ENCODE results near the gene GRIK1.

GRIK1 gene

GRCh38 chr21:29819675-29820326 lies 120.0 kb downstream of the GRIK1 start (continued):
- TF ChIP-seq SP7 (tag by site-specific recombination; IDR thresholded peaks at IDR 0.05) = no peak
- TF ChIP-seq, protein P1, sequence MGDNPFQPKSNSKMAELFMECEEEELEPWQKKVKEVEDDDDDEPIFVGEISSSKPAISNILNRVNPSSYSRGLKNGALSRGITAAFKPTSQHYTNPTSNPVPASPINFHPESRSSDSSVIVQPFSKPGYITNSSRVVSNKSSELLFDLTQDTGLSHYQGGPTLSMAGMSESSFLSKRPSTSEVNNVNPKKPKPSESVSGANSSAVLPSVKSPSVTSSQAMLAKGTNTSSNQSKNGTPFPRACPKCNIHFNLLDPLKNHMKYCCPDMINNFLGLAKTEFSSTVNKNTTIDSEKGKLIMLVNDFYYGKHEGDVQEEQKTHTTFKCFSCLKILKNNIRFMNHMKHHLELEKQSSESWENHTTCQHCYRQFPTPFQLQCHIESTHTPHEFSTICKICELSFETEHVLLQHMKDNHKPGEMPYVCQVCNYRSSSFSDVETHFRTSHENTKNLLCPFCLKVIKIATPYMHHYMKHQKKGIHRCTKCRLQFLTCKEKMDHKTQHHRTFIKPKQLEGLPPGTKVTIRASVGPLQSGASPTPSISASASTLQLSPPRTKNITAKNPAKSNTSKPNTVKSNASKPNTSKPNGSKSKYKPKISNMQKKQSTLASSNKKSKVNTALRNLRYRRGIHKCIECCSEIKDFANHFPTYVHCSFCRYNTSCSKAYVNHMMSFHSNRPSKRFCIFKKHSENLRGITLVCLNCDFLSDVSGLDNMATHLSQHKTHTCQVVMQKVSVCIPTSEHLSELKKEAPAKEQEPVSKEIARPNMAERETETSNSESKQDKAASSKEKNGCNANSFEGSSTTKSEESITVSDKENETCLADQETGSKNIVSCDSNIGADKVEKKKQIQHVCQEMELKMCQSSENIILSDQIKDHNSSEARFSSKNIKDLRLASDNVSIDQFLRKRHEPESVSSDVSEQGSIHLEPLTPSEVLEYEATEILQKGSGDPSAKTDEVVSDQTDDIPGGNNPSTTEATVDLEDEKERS (tag by site-specific recombination; IDR thresholded peaks at IDR 0.05) = no peak

GRCh38 chr21:29818383-29818921 lies 121.3 kb downstream of the GRIK1 start:
- Histone ChIP-seq H3K4me1 (ENCODE audit: control insufficient read depth, insufficient read depth, low read length) (no peaks in the 10 kb centered on the region), H3K27ac (ENCODE audit: extremely low read depth, low read depth, low read length) (no peak overlapping the region), H3K36me3 (ENCODE audit: control insufficient read depth in 2 of 2, insufficient read depth in 1 of 2, low read length in 2 of 2) (no peaks in the 10 kb centered on the region), H3K9me3 (ENCODE audit: control insufficient read depth, insufficient read depth, low read depth, low read length) (no peaks in the 10 kb centered on the region), H3K4me3 (ENCODE audit: low read depth, low read length) (no peak overlapping the region)
- TF ChIP-seq ZNF521 (tag by site-specific recombination; IDR thresholded peaks at IDR 0.05) (no peak), ZNF670 (tag by site-specific recombination; IDR thresholded peaks at IDR 0.05; ENCODE audit: low read depth) (no peak), ZNF10 (tag by site-specific recombination; IDR thresholded peaks at IDR 0.05) (no peak), ZNF548 (tag by site-specific recombination; IDR thresholded peaks at IDR 0.05) (no peak), HOXC10 (CRISPR knock-in tag; IDR thresholded peaks at IDR 0.05) (no peak)
- ChIA-PET CTCF (no interaction called here), POLR2A (no interaction called here)

DNA sequence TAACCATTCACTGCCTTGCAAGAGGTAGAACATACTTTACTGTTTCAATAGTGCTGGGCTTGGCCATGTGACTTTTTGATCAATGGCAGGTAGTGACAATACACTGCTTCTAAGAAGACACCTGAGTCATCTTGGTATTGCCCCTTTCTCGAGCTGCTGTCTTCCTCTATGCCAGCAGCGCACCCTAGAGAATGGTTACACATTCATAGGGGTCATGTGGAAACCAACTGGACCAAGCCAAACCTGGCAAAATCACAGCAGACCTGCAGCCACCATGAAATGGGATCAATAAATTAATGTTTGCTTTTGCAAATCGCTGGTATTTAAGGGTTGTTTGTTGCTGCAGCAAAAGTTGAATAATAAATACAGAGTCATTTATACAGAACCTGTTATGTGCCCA lies 122.3 kb downstream of the GRIK1 start:
- no peaks in the 10 kb centered on the region for H3K9me3 ChIP-seq (ENCODE audit: control insufficient read depth, insufficient read depth, low read depth, low read length)
- CTCF ChIA-PET = interaction anchor here (0.7 kb wide), 1 partner anchor 12 kb away, joined by 3 read pairs; no protein-coding TSS in a partner anchor
- POLR2A ChIA-PET = no interaction called here
- no peak for TF ChIP-seq FEZF1 (tag by site-specific recombination; IDR thresholded peaks at IDR 0.05)
- TF ChIP-seq ZNF404 (tag by site-specific recombination; IDR thresholded peaks at IDR 0.05) = no peak
- no peak for TF ChIP-seq ZNF677 (tag by site-specific recombination; IDR thresholded peaks at IDR 0.05)
- no peak for TF ChIP-seq ZEB2 (tag by site-specific recombination; IDR thresholded peaks at IDR 0.05)
- TF ChIP-seq ZNF670 (tag by site-specific recombination; IDR thresholded peaks at IDR 0.05; ENCODE audit: low read depth) = no peak
- TF ChIP-seq, protein P2, sequence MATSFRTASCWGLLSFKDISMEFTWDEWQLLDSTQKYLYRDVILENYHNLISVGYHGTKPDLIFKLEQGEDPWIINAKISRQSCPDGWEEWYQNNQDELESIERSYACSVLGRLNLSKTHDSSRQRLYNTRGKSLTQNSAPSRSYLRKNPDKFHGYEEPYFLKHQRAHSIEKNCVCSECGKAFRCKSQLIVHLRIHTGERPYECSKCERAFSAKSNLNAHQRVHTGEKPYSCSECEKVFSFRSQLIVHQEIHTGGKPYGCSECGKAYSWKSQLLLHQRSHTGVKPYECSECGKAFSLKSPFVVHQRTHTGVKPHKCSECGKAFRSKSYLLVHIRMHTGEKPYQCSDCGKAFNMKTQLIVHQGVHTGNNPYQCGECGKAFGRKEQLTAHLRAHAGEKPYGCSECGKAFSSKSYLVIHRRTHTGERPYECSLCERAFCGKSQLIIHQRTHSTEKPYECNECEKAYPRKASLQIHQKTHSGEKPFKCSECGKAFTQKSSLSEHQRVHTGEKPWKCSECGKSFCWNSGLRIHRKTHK (tag by site-specific recombination; IDR thresholded peaks at IDR 0.05) = no peak
- TF ChIP-seq, protein P3, sequence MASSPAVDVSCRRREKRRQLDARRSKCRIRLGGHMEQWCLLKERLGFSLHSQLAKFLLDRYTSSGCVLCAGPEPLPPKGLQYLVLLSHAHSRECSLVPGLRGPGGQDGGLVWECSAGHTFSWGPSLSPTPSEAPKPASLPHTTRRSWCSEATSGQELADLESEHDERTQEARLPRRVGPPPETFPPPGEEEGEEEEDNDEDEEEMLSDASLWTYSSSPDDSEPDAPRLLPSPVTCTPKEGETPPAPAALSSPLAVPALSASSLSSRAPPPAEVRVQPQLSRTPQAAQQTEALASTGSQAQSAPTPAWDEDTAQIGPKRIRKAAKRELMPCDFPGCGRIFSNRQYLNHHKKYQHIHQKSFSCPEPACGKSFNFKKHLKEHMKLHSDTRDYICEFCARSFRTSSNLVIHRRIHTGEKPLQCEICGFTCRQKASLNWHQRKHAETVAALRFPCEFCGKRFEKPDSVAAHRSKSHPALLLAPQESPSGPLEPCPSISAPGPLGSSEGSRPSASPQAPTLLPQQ (tag by site-specific recombination; IDR thresholded peaks at IDR 0.05) = no peak
- no peak for TF ChIP-seq OVOL3 (tag by site-specific recombination; IDR thresholded peaks at IDR 0.05)
- TF ChIP-seq, protein P4, sequence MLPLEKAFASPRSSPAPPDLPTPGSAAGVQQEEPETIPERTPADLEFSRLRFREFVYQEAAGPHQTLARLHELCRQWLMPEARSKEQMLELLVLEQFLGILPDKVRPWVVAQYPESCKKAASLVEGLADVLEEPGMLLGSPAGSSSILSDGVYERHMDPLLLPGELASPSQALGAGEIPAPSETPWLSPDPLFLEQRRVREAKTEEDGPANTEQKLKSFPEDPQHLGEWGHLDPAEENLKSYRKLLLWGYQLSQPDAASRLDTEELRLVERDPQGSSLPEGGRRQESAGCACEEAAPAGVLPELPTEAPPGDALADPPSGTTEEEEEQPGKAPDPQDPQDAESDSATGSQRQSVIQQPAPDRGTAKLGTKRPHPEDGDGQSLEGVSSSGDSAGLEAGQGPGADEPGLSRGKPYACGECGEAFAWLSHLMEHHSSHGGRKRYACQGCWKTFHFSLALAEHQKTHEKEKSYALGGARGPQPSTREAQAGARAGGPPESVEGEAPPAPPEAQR (tag by site-specific recombination; IDR thresholded peaks at IDR 0.05) = no peak
- no peak for TF ChIP-seq ZNF561 (tag by site-specific recombination; IDR thresholded peaks at IDR 0.05; ENCODE audit: borderline replicate concordance)
- no peak for TF ChIP-seq ZNF660 (tag by site-specific recombination; IDR thresholded peaks at IDR 0.05)
- TF ChIP-seq ZNF624 (tag by site-specific recombination; IDR thresholded peaks at IDR 0.05) = no peak
- no peaks in the 10 kb centered on the region for H3K36me3 ChIP-seq (ENCODE audit: control insufficient read depth in 2 of 2, insufficient read depth in 1 of 2, low read length in 2 of 2)
- no peak overlapping the region for H3K4me3 ChIP-seq (ENCODE audit: low read depth, low read length)
- no peaks in the 10 kb centered on the region for H3K4me1 ChIP-seq (ENCODE audit: control insufficient read depth, insufficient read depth, low read length)
- H3K27ac ChIP-seq (ENCODE audit: extremely low read depth, low read depth, low read length) = no peak overlapping the region
